GM18526 (cell line): ENCODE data around the gene SPNS1.

Source experiments
- POLR2A ChIP-seq: IDR thresholded peaks from 3 replicates; pipeline ENCODE4 v1.6.1; 2011; ENCODE audit not compliant: insufficient read length; ENCODE audit errors: extremely low read depth

SPNS1 gene

DNA sequence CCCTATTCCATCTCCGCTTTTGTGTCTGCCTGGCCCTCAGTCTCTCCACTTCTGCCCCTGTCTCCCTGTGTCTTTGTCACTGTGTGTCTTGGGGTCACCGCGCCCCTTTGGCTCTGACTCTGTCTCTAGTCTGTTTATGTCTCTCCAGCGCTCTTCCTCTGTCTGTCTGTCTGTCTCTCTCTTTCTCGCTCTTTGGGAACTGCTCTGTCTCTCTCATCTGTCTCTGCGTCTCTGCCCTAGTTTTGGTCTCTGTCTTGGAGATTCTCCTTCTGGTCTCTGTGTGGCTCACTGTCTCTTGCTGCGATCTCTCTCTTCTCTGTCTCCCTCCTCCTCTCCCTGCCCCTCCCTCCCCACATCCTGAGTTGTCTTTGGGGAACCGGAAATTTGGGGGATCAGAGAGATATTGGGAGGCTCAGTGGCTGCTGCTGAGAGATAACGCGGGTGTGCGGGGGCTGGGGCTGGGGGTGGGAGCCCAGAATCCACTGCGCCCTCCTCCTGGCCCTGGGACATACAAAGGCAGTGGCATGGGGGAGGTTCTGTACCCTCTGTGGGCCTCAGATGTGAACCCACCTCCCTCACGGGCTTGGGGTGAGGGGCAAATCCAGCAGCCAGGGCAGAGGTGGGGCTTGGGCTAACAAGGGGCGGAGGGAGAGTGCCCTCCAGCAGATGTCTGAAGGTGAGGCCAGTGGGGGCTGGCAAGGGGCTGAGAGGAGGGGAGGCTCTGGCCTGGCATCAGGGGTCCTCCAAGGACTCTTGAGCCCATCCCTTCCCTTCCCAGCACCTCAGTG, 34.7 kb downstream of the SPNS1 start:
- no peak for TF ChIP-seq POLR2A

GRCh38 chr16:29009838-29010166, 35.2 kb downstream of the SPNS1 start:
- TF ChIP-seq POLR2A: no peak

- no peak for TF ChIP-seq POLR2A
Observed at GRCh38 chr16:29011112-29011511, 36.5 kb downstream of the SPNS1 start.

DNA sequence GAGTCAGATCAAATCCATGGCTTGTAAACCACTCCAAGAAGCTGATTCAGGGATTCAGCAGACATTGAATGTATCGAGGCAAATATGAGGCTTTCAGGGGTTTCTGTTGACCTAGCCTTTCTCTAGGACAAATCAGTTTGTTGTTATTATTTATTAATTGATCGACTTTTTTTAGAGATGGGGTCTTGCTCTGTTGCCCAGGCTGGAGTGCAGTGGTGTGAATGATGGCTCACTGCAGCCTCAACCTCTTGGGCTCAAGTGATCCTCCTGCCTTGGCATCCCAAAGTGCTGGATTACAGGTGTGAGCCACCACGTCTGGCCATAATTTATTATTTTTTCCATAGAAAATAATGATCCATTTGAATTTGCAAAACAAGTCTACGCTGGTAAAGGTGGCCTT, 37.3 kb downstream of the SPNS1 start:
- TF ChIP-seq POLR2A: no peak

DNA sequence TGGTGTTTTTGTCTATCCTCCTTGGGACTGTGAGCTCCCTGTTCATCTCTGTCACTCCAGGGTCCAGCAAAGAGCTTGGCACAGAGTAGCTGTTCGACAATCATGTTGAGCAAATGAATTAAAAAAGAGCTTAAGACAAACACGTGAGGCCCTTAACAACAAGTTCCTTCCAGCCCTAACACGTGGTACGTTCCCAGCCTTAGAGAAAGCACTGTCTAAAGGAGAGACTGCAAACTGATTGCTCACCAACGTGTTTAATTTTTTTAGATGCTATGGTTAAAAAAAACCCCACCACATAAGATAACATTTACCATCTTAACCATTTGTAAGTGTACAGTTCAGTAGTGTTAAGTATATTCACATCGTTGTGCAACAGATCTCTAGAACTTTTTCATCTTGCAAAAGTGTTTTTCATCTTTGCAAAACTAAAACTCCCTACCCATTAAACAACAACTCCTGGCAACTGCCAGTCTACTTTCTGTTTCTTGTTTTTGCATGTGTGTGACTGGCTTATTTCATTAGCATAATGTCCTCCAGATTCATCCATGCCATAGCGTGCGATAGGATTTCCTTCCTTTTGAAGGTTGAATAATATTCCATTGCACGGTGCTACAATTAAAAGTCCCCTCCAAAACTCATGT, 38.5 kb downstream of the SPNS1 start:
- TF ChIP-seq POLR2A: no peak

DNA sequence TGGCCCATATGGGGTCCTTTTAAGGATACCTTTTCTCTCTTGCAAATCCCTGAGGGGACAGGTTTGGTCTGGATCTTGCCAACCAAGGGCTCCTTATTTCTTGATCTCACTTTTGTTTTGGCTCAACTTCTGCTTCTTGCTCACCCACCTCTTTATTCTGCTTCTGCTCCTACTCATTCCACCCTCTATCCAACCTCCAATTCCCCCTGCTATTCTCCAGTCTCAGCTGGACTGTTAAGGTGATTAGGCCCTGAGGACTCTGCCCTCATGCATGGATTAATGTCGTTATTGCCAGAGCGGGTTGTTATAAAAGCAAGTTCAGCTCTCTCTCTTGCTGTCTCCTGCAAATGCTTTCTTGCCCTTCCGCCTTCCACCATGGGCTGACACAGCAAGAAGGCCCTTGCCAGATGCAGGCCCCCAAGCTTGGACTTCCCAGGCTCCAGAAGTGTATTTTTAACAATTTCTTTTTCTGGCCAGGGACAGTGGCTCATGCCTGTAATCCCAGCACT, 40.0 kb downstream of the SPNS1 start:
- no peak for TF ChIP-seq POLR2A

GRCh38 chr16:29022196-29022595, 47.6 kb downstream of the SPNS1 start:
- no peak for TF ChIP-seq POLR2A

GRCh38 chr16:29023279-29024277, 49.0 kb downstream of the SPNS1 start:
- TF ChIP-seq POLR2A: no peak

DNA sequence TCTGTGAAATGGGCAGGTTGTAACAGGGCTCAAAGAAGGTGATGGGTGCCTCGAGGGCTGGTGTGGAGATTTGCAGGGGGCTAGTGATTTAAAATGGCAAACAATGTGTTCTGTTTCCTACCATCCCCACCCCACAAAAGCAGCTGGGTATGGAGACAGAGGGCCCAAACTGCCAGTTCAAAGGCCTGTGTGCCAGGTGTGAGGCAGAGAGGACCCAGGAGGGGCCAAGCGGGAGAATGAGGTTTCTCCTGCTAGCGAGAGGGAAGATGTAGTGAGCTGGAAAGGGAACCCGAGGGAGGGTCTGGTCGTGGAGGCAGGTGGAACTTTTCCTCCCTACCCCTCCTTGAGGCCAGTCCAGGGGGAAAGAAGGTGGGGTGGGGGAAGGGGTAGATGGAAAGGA, 49.7 kb downstream of the SPNS1 start:
- no peak for TF ChIP-seq POLR2A

- no peak for TF ChIP-seq POLR2A
Observed at GRCh38 chr16:29025218-29025617, 50.6 kb downstream of the SPNS1 start.

GRCh38 chr16:29025735-29026134, 51.2 kb downstream of the SPNS1 start:
- TF ChIP-seq POLR2A: no peak

DNA sequence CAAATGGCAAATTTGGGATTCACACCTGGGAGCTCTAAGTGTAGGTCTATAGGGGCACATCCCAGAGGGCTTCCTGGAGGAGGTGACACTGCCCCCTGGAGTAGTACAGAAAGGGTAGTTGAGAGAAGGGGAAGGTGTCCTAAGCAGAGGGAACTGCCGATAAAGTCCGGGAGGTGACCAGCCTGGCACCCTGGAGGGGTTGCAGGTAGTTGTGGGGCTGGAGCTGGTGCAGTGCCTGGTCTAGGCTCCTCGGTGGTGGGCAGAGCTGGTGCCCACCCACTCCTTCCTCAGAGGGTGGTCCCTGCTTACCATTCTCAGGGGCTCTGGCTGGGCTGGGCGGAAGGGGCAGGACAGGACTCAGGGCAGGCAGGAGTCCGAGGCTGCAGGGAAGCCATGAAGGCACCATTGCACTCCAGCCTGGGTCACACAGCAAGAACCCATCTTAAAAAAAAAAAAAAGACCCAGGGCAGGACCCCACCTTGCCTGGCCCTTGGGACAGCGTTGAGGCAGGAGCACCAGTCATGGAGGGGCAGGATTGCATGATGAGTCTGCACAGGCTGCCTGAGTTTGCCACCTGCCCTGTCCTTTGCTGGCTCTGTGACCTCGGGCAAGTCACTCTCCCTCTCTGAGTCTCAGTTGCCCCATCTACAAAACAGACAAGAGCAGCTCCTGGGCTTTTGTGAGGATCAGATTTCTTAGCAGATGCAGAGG, 54.0 kb downstream of the SPNS1 start:
- TF ChIP-seq POLR2A: no peak

GRCh38 chr16:29029168-29029994, 54.8 kb downstream of the SPNS1 start:
- no peak for TF ChIP-seq POLR2A
